GM12878 (cell line): ENCODE data around the gene RIMS3. TPM values are rescaled to one million over a fixed set of nuclear protein-coding genes. Genes with fewer than 3 reads are reported as not detected.

ENCODE experiments used
- ATAC-seq: fragments of 200-7000 bp; cut with Tn5 transposase; 3 replicates; pipeline ENCODE4 v1.9.1; 2020; ENCODE audit warnings: mild to moderate bottlenecking, moderate library complexity
- Bru-seq: library from RNA; stranded (reverse); fragments of 400-500 nt; gene quantifications from one replicate; lab custom pipeline; 2021; lab: Mats Ljungman, UMichigan
- BruChase-seq, 2 experiments: library from RNA; stranded (reverse); fragments of 400-500 nt; gene quantifications; one replicate each; lab custom pipeline; 2021; lab: Mats Ljungman, UMichigan
- BruUV-seq: library from RNA; stranded (reverse); fragments of 400-500 nt; replicated peaks from 2 replicates; lab custom pipeline; 2021; lab: Mats Ljungman, UMichigan
- CTCF ChIA-PET: fragments of 300-600 bp; sonication (Branson Sonifier 250); formaldehyde crosslinking; extraction: SDS; loops from one replicate; lab custom pipeline; 2021; ENCODE audit warnings: inconsistent platforms; lab: Yijun Ruan, JAX
- POLR2A ChIA-PET: fragments of 350-600 bp; formaldehyde crosslinking; extraction: SDS; loops from one replicate; lab custom pipeline; 2021; ENCODE audit warnings: inconsistent platforms; lab: Charles Lee
- RAD21 ChIA-PET: fragments of 300-600 bp; sonication (Branson Sonifier 250); formaldehyde crosslinking; loops from one replicate; lab custom pipeline; 2023; ENCODE audit warnings: antibody characterized with exemption; ENCODE audit not compliant: unreplicated experiment; lab: Charles Lee
- SMC1A ChIA-PET: fragments of 300-600 bp; sonication (Branson Sonifier 250); formaldehyde crosslinking; loops from one replicate; lab custom pipeline; 2023; ENCODE audit not compliant: unreplicated experiment, uncharacterized antibody; lab: Charles Lee
- DNase-seq: peaks from one replicate; pipeline ENCODE4 v3.0.0-alpha.2; 2011; ENCODE audit warnings: low read depth, low spot score
- FAIRE-seq: peaks from 3 replicates; lab custom pipeline; 2011; peaks lifted over from hg19 to GRCh38; lab: Jason Lieb, UNC
- H2AFZ ChIP-seq: 2 replicates; pipeline ENCODE4 v1.6.0; 2011; ENCODE audit warnings: low read depth, low read length, control low read depth; ENCODE audit not compliant: control insufficient read depth
- H3K27ac ChIP-seq: 2 replicates; pipeline ENCODE4 v1.5.1; 2011; ENCODE audit warnings: control low read depth; ENCODE audit not compliant: control insufficient read depth, insufficient read depth
- H3K27me3 ChIP-seq, 2 experiments: replicated peaks in 1 of 2; 2 replicates each; pipeline versions ENCODE4 v1.6.0 to v1.6.1; 2011; ENCODE audit warnings: low read length in 1 of 2; ENCODE audit not compliant: control insufficient read depth in 2 of 2, insufficient read depth in 2 of 2
- H3K36me3 ChIP-seq, 2 experiments: 2 replicates each; pipeline ENCODE4 v1.5.1; 2011; ENCODE audit warnings: low read length in 1 of 2; ENCODE audit not compliant: control insufficient read depth in 2 of 2, insufficient read depth in 2 of 2
- H3K4me1 ChIP-seq: 2 replicates; pipeline ENCODE4 v1.6.1; 2011; ENCODE audit warnings: mild to moderate bottlenecking, low read length, moderate library complexity, mixed read lengths; ENCODE audit not compliant: control insufficient read depth, insufficient read depth
- H3K4me2 ChIP-seq: 2 replicates; pipeline ENCODE4 v1.6.0; 2011; ENCODE audit warnings: control low read depth; ENCODE audit not compliant: control insufficient read depth, insufficient read depth
- H3K4me3 ChIP-seq: fragments of 200-600 bp; sonication (generic); 2 replicates; pipeline ENCODE4 v1.5.1; 2016
- H3K79me2 ChIP-seq: 2 replicates; pipeline ENCODE4 v1.6.0; 2011; ENCODE audit warnings: low read length; ENCODE audit not compliant: control insufficient read depth, insufficient read depth
- H3K9ac ChIP-seq: 2 replicates; pipeline ENCODE4 v1.8.0; 2011; ENCODE audit warnings: low read length, control low read depth, mixed read lengths; ENCODE audit not compliant: control insufficient read depth, insufficient read depth
- H3K9me3 ChIP-seq: replicated peaks from 3 replicates; pipeline ENCODE4 v1.5.1; 2011; ENCODE audit warnings: mild to moderate bottlenecking, low read length; ENCODE audit not compliant: control insufficient read depth, insufficient read depth
- H4K20me1 ChIP-seq: 2 replicates; pipeline ENCODE4 v1.6.0; 2011; ENCODE audit not compliant: control insufficient read depth, insufficient read depth
- BHLHE40 ChIP-seq, 2 experiments: fragments of 450-650 bp in 1 of 2; IDR thresholded peaks; 2 replicates each; pipeline ENCODE4 v1.6.1; 2011 to 2017; ENCODE audit warnings: low read depth in 2 of 2, borderline replicate concordance in 1 of 2, improper control_type of control experiment in 1 of 2, low read length in 1 of 2, mild to moderate bottlenecking in 1 of 2
- CTCF ChIP-seq, 3 experiments: IDR thresholded peaks in 2 of 3; conservative IDR thresholded peaks in 1 of 3; 2 replicates each; pipeline ENCODE4 v1.5.1; 2011; ENCODE audit warnings: low read depth in 3 of 3, low read length in 3 of 3, mild to moderate bottlenecking in 3 of 3, control low read depth in 2 of 3, moderate library complexity in 2 of 3, inconsistent platforms in 1 of 3, mixed read lengths in 1 of 3; ENCODE audit not compliant: control insufficient read depth in 2 of 3, insufficient read depth in 1 of 3; ENCODE audit errors: extremely low read depth in 1 of 3
- DPF2 ChIP-seq: fragments of 450-650 bp; IDR thresholded peaks from 2 replicates; pipeline ENCODE4 v1.6.1; 2017; ENCODE audit warnings: mild to moderate bottlenecking
- NKRF ChIP-seq: fragments of 450-650 bp; conservative IDR thresholded peaks from 2 replicates; pipeline ENCODE4 v1.6.1; 2017; ENCODE audit warnings: mild to moderate bottlenecking, moderate library complexity
- NR2F1 ChIP-seq: fragments of 450-650 bp; conservative IDR thresholded peaks from 2 replicates; pipeline ENCODE4 v1.6.1; 2017; ENCODE audit warnings: mild to moderate bottlenecking
- SMARCA5 ChIP-seq: fragments of 450-650 bp; IDR thresholded peaks from 2 replicates; pipeline ENCODE4 v1.6.1; 2017; ENCODE audit warnings: mild to moderate bottlenecking
- ZNF687 ChIP-seq: fragments of 450-650 bp; IDR thresholded peaks from 2 replicates; pipeline ENCODE4 v1.6.1; 2017; ENCODE audit warnings: mild to moderate bottlenecking, moderate library complexity
- WGBS: methylation state at CpG from one replicate; pipeline ENCODE4 v1.1.6; 2016; ENCODE audit warnings: low lambda C conversion rate; ENCODE audit not compliant: insufficient replicate concordance, insufficient coverage; ENCODE audit errors: missing lambda C conversion rate; 5-methylcytosine and 5-hydroxymethylcytosine counted together
- in situ Hi-C: fragments of 300-500 bp; cut with MboI; formaldehyde crosslinking; loops from 9 replicates; pipeline ENCODE4 v1.14.3; 2018; ENCODE audit warnings: mixed read lengths
- intact Hi-C: fragments of 100-400 bp; cut with micrococcal nuclease; formaldehyde crosslinking; loops from one replicate; pipeline ENCODE4 v1.14.2; 2022; ENCODE audit not compliant: unreplicated experiment
- long read RNA-seq, 2 experiments: library from polyadenylated mRNA; unstranded; transcript quantifications; one replicate each; pipeline ENCODE4 v2.0.0, GENCODE V29; 2019 to 2020
- polyA minus RNA-seq, 3 experiments: library from RNA; depleted of rRNA, polyadenylated mRNA; stranded (reverse); fragments of >200 nt; gene quantifications; 2 replicates each; pipeline ENCODE4 v1.2.3, GENCODE V29; 2011
- polyA plus RNA-seq, 11 experiments: library from polyadenylated mRNA; depleted of rRNA in 4 of 11; unstranded in 6 of 11; stranded (reverse) in 5 of 11; fragments of >200 nt; fragmentation: Nextera tagmentation in 4 of 11; fragmentation: Illumina TruSeq in 1 of 11; extraction: Ambion mirVana in 4 of 11; extraction: Trizol in 1 of 11; gene quantifications; 1 replicate in 1 of 11; 2 replicates in 10 of 11; pipeline versions ENCODE4 v1.2.1 to v1.2.3, GENCODE V29; 2011 to 2016; ENCODE audit warnings: inconsistent platforms in 2 of 11, missing spikeins in 2 of 11, low read depth in 1 of 11
- total RNA-seq, 4 experiments: library from RNA; depleted of rRNA in 3 of 4; stranded (reverse); fragments of >200 nt in 3 of 4; fragmentation: Illumina TruSeq in 1 of 4; extraction: Trizol in 1 of 4; gene quantifications; 2 replicates each; pipeline versions ENCODE4 v1.2.1 to v1.2.3, GENCODE V29; 2013 to 2021

RIMS3 gene
- total RNA-seq (2013; cell fraction: nucleolus; rRNA removed), result 0.34 and 0.46 TPM in 2 replicates
- total RNA-seq (2014; rRNA removed), result 0.45 and 0.49 TPM in 2 replicates
- 0.32 and 0.36 TPM in 2 replicates for total RNA-seq (2014; rRNA removed; fragmentation: Illumina TruSeq; extraction: Trizol)
- total RNA-seq (2021), result 0.74 and 0.93 TPM in 2 replicates
- 0.09 TPM for polyA plus RNA-seq (2011; ENCODE audit: low read depth)
- polyA plus RNA-seq (2011; rRNA removed), result 3.9 and 4.7 TPM in 2 replicates
- polyA plus RNA-seq (2011; cell fraction: cytosol; rRNA removed), result 4.1 and 4.9 TPM in 2 replicates
- 18.5 and 21.9 TPM in 2 replicates for polyA plus RNA-seq (2011; cell fraction: nucleus; rRNA removed)
- 0.14 and 0.17 TPM in 2 replicates for polyA plus RNA-seq (2012)
- 0.43 and 0.59 TPM in 2 replicates for polyA plus RNA-seq (2014; fragmentation: Illumina TruSeq; extraction: Trizol)
- under 1 TPM; 0.02 to 0.09 TPM for polyA plus RNA-seq (2014; fragmentation: Nextera tagmentation; extraction: Ambion mirVana)
- polyA plus RNA-seq (2014; rRNA removed), result 0.31 and 0.52 TPM in 2 replicates
- 1 to 10 TPM in 1 of 2 experiments, under 1 TPM in 1; 0.29 to 1.0 TPM for polyA plus RNA-seq (2016; fragmentation: Nextera tagmentation; extraction: Ambion mirVana)
- 6.5 and 8.8 TPM in 2 replicates for polyA minus RNA-seq (2011; rRNA and poly(A)+ RNA removed)
- 2.8 and 3.2 TPM in 2 replicates for polyA minus RNA-seq (2011; cell fraction: cytosol; rRNA and poly(A)+ RNA removed)
- 1.9 and 2.5 TPM in 2 replicates for polyA minus RNA-seq (2011; cell fraction: nucleus; rRNA and poly(A)+ RNA removed)
- Bru-seq, nascent RNA, result percentile 37 among the genes with signal in this experiment
- BruChase-seq, experiment 1, labeled RNA remaining after a 6-hour chase, result percentile 40 among the genes with signal in this experiment
- percentile 37 among the genes with signal in this experiment for BruChase-seq, experiment 2, labeled RNA remaining after a 2-hour chase
- long read RNA-seq, experiment 1, partial matches to known transcripts, result 0 of 1 reads
- long read RNA-seq, experiment 1, other reads (novel, unspliced or antisense), result 0 of 1 reads
- long read RNA-seq, experiment 2, partial matches to known transcripts, result 1 of 6 reads
- long read RNA-seq, experiment 2, other reads (novel, unspliced or antisense), result 5 of 6 reads

DNA sequence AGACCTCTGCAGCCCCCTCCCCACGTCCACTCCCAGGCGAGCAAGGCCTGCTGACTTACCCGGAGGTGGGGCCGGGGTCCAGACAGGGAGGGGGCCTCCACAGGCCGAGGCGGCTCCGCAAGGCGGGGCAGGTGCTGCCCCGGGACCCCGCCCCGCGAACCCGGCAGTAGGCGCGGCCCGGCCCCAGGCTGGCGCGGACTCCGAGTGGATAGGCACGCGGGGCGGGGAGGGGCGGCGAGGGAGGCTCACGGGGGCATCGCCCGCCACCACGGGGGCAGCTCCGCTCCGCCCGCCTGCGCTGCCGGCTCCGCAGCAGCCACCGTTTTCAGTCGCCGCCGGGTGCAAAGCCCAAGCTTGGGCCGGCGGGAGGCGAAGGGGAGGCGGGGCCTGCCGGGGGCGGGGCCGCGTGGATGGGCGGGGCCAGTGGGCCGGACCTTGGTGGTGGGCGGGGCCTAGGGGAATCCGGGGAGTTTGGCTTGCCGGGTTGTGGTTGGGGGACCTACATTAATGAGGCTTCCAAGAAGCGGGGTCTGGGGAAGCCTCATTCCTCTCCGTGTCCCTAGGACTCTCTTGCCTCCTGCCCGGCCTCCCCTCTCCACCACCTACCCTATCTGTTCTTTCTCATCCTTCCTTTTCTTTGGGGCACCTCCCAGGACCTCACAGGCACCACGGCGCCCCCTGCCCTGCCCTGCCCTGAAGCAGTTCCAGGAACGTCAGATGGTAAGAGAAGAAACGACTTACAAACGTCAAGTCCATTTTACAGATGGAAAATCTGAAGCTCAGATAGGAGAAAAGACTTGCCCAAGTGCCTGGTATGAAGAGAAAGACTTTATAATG lies at the start of gene RIMS3:
RIMS3 (minus strand) TSS at position 348 of the 837 bp plus-strand sequence. CDS start 23,757 bp downstream, outside the sequence.
- FAIRE-seq, result no peak
- Histone ChIP-seq H3K27ac (no peak within 1 kb of the TSS), H2AFZ (peak within 1 kb of the TSS; percentile 85), H3K4me1 (peaks cover 7% of the 10 kb centered on the region), H3K27me3 (no peaks in the 10 kb centered on the region), H3K9me3 (no peaks in the 10 kb centered on the region), H3K9ac (peak within 1 kb of the TSS; percentile 39; the same call in 1 of the 2 replicates), H4K20me1 (no peaks in the 10 kb centered on the region), H3K4me2 (peak within 1 kb of the TSS; percentile 81), H3K36me3 (no peaks in the 10 kb centered on the region), H3K79me2 (no peaks in the 10 kb centered on the region), H3K4me3 (peak within 1 kb of the TSS; percentile 69)
- CTCF ChIA-PET, result interaction anchor here (0.8 to 2.3 kb wide), 6 partner anchors 26 to 287 kb away, joined by 3 to 7 read pairs (median 4); partner anchors contain the start of gene NFYC
- no TSS peak for BruUV-seq
- RAD21 ChIA-PET, result interaction anchor here (0.6 to 1.6 kb wide), 2 partner anchors 25 to 99 kb away, joined by 3 to 4 read pairs; partner anchors contain the start of gene NFYC
- POLR2A ChIA-PET, result interaction anchor here (0.6 to 2.7 kb wide), 6 partner anchors 19 to 607 kb away, joined by 3 to 9 read pairs (median 4); partner anchors contain the start of gene NFYC
- SMC1A ChIA-PET, result interaction anchor here (0.8 to 1.7 kb wide), 4 partner anchors 25 to 145 kb away, joined by 3 to 4 read pairs (median 3); partner anchors contain the start of gene NFYC
- in situ Hi-C loops (no loop called here), intact Hi-C loops (loop anchor here (5.0 kb wide), 2 partner anchors 38 to 187 kb away; no protein-coding TSS in a partner anchor)
- WGBS, result 0% methylated on average over 22 of the region's 59 CpGs
- peak; percentile 87 for ATAC-seq
- peak; percentile 28 for DNase-seq
- peak; percentile 17; the same call in 1 of the 2 replicates for TF ChIP-seq SMARCA5
- TF ChIP-seq CTCF (IDR thresholded peaks at IDR 0.05 in 2 of 3, conservative IDR thresholded peaks at IDR 0.05 in 1 of 3; ENCODE audit: control insufficient read depth in 2 of 3, extremely low read depth in 1 of 3, insufficient read depth in 1 of 3, low read depth in 3 of 3, low read length in 3 of 3), result peak; percentile 17 to 33 (median 31); a peak in 4 of 6 replicates
- peak; percentile 42; the same call in 1 of the 2 replicates for TF ChIP-seq DPF2
- TF ChIP-seq NKRF, result peak; percentile 59; the same call in 1 of the 2 replicates
- 0 out of 2 replicates have a peak, but pooled peaks have one; percentile 9 for TF ChIP-seq NR2F1
- peak in 1 of 2 experiments; percentile 59; a peak in 2 of 4 replicates for TF ChIP-seq BHLHE40 (IDR thresholded peaks at IDR 0.05; ENCODE audit: borderline replicate concordance in 1 of 2, low read depth in 2 of 2, low read length in 1 of 2)
- 0 out of 2 replicates have a peak, but pooled peaks have one; percentile 38 for TF ChIP-seq ZNF687
